ENCODE data around the gene CR2. TPM values are rescaled to one million over a fixed set of nuclear protein-coding genes. Genes with fewer than 3 reads are reported as not detected.
"Not testable (repeated sequence)": the region's sequence is repeated elsewhere in the genome, so short reads cannot be mapped to it uniquely, and the experiment has no call there.

The CR2 gene
- total RNA-seq, 1 experiment from 2014 or later: 0.04 TPM

DNA sequence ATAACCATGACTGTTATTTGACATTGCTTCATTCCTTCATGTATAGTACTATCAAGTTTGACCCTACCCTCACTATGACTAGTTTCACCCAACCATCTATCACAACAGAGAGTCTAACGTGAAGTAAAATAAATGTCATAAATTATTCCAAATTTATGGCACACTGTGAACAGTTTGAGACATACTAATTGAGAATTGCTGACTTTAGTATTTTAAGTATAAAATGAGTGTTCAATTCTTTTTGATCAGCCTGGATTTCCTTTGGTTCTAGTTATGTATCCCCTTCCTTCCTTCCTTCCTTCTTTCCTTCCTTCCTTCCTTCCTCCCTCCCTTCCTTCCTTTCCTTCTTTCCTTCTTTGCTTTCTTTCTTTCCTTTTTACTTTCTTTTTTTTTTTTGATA, 56.3 kb downstream of the CR2 start:
- Histone ChIP-seq H3K27me3 (no peaks in the 10 kb centered on the region), H3K4me1 (no peaks in the 10 kb centered on the region), H3K4me3 (no peak overlapping the region), H3K27ac (no peak overlapping the region), H3K36me3 (no peaks in the 10 kb centered on the region), H3K9me3 (replicated peaks) (no peaks in the 10 kb centered on the region)
- DNase-seq: no peak

- H3K4me1 ChIP-seq: no peaks in the 10 kb centered on the region
- no peak overlapping the region for H3K4me3 ChIP-seq
- 0 out of 2 replicates have a peak, but pooled peaks cover 6% of the 10 kb centered on the region for H3K27me3 ChIP-seq
- no peak overlapping the region for H3K27ac ChIP-seq
- DNase-seq: no peak
- H3K9me3 ChIP-seq (replicated peaks): no peaks in the 10 kb centered on the region
- no peaks in the 10 kb centered on the region for H3K36me3 ChIP-seq
Observed at GRCh38 chr1:207514890-207515289, 60.8 kb downstream of the CR2 start.

DNA sequence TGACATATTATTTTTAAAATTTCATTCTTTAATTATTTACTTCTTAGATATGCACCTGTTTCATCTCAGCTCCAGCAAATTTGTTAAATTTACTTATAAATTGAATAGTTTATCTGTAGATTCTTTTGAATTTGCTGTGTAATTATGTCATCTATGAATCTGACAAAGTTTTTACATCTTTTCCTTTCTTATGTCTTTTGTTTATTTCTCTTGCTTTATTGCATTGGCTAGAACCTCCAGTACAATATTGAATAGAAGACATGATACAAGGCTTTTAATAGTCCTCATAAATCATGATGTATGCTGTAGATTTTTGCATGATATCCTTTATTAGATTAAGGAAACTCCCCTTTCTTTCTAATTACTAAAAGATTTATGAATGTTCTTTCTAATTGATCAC, 62.6 kb downstream of the CR2 start:
- no peak overlapping the region for H3K27ac ChIP-seq
- no peaks in the 10 kb centered on the region for H3K4me1 ChIP-seq
- 0 out of 2 replicates have a peak, but pooled peaks cover 6% of the 10 kb centered on the region for H3K27me3 ChIP-seq
- H3K36me3 ChIP-seq: no peaks in the 10 kb centered on the region
- no peaks in the 10 kb centered on the region for H3K9me3 ChIP-seq (replicated peaks)
- H3K4me3 ChIP-seq: no peak overlapping the region
- no peak for DNase-seq

- H3K27ac ChIP-seq: no peak overlapping the region
- no peak overlapping the region for H3K4me3 ChIP-seq
- DNase-seq: no peak
- no peaks in the 10 kb centered on the region for H3K4me1 ChIP-seq
- 0 out of 2 replicates have a peak, but pooled peaks cover 6% of the 10 kb centered on the region for H3K27me3 ChIP-seq
- H3K9me3 ChIP-seq (replicated peaks): no peaks in the 10 kb centered on the region
- H3K36me3 ChIP-seq: no peaks in the 10 kb centered on the region
Observed at GRCh38 chr1:207518608-207519236, 64.6 kb downstream of the CR2 start.

DNA sequence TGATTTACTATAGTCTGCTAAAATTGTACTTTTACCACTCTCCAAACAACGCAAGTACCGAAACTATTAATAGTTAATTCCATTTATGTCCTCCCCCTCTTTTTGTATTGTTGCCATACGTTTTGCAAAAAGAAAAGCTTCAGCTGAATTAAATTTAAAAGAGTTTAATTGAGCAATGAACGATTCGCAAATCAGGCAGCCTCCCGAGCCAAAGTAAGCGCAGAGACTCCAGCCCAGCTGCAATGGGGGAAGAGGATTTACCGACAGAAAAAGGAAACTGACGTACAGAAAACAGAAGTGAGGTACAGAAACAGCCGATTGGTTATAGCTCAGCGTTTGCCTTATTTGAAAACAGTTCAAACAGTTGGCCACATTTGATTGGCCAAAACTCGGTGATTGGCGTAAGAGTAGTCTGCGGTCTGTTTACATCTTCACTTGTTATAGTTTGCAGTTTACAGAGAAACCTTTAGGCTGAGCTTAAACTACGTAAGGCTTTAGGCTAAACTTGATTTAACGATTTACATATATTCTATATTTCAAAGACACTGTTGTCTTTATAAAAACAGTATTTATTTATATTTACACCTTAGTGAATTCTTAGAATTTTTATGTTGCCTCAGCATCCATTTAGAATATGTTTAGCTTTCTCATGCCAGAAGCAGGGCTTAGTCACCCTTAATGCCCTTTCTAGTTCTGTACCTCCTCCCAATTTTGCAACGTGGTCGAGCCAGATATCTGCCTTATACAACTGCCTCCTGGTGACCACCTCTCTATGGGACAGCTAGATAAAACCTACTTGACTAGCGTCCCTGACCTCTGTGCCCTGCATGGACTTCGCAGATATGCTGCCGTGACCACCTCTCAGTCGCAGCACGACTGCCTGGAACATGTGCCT, 65.6 kb downstream of the CR2 start:
- H3K4me3 ChIP-seq: no peak overlapping the region
- no peak overlapping the region for H3K27ac ChIP-seq
- no peaks in the 10 kb centered on the region for H3K9me3 ChIP-seq (replicated peaks)
- no peaks in the 10 kb centered on the region for H3K4me1 ChIP-seq
- H3K27me3 ChIP-seq: 0 out of 2 replicates have a peak, but pooled peaks cover 6% of the 10 kb centered on the region
- DNase-seq: no peak
- no peaks in the 10 kb centered on the region for H3K36me3 ChIP-seq

- not testable (repeated sequence) for H3K27ac ChIP-seq; H3K4me3 ChIP-seq; DNase-seq; H3K9me3 ChIP-seq (replicated peaks); H3K36me3 ChIP-seq; H3K27me3 ChIP-seq; H3K4me1 ChIP-seq
Observed at GRCh38 chr1:207520400-207521345, 66.5 kb downstream of the CR2 start.

DNA sequence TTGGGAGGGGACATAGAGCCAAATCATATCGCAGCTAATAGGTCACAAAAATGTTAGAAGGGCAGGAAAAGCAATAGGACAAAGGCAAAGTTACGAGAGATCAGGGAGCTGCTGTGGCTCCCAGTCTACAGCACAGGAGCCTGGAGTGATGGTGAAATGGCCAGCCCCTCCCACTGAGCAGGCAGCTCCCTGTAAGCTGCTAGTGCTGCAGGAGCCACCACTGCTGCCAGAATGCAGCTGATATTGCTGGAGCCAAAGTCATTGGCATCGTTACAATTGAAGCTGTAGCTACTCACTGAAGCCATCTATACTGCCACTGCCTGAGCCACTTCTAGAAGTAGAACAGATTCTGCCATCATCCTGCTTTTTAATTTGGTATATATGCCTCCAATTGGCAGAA, 71.1 kb downstream of the CR2 start:
- not testable (repeated sequence) for H3K36me3 ChIP-seq; H3K4me1 ChIP-seq; H3K27ac ChIP-seq; DNase-seq; H3K4me3 ChIP-seq; H3K27me3 ChIP-seq; H3K9me3 ChIP-seq (replicated peaks)

- not testable (repeated sequence) for H3K27me3 ChIP-seq; H3K4me3 ChIP-seq; H3K9me3 ChIP-seq (replicated peaks); H3K27ac ChIP-seq; H3K4me1 ChIP-seq; H3K36me3 ChIP-seq; DNase-seq
Observed at GRCh38 chr1:207528401-207528800, 74.3 kb downstream of the CR2 start.

DNA sequence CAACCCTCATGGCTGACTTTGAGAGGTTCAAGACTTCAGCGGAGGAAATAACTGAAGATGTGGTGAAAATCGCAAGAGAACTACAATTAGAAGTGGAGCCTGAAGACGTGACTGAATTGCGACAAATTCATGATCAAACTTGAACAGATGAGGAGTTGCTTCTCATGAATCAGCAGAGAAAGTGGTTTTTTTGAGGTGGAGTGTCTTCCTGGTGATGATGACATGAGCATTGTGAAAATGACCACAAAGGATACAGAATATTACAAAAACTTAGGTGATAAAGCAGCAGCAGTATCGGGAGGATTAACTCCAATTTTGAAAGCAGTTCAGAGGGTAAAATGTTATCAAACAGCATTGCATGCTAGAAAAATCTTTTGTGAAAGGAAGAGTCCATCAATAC, 82.1 kb downstream of the CR2 start:
- not testable (repeated sequence) for H3K27me3 ChIP-seq; H3K4me3 ChIP-seq; DNase-seq; H3K9me3 ChIP-seq (replicated peaks); H3K4me1 ChIP-seq; H3K27ac ChIP-seq; H3K36me3 ChIP-seq

Other genes starting within 250 kb of the CR2 start
- gene CD55, start 132.7 kb upstream of the CR2 start, total RNA-seq (2014; rRNA removed; shearing (Covaris generic)): 22.3 and 22.9 TPM in 2 replicates
- 0.16 TPM in 1 of 2 replicates, not detected in the other for gene CR1, start 41.8 kb downstream of the CR2 start, total RNA-seq (2014; rRNA removed; shearing (Covaris generic))
- gene CR1L, start 190.8 kb downstream of the CR2 start, total RNA-seq (2014; rRNA removed; shearing (Covaris generic)): not detected in 2 replicates